WTC11 (cell line): Measurements from ENCODE around the gene CTH.

ENCODE experiments used
- CREM ChIP-seq: sonication (generic); formaldehyde crosslinking; IDR thresholded peaks from 2 replicates; pipeline ENCODE4 v1.8.1; 2022; ENCODE audit warnings: mild to moderate bottlenecking, missing genetic modification reagents, moderate library complexity
- JUN ChIP-seq: sonication (generic); formaldehyde crosslinking; IDR thresholded peaks from 2 replicates; pipeline ENCODE4 v1.8.0; 2023; ENCODE audit warnings: mild to moderate bottlenecking, missing genetic modification reagents
- NFYB ChIP-seq: sonication (generic); formaldehyde crosslinking; conservative IDR thresholded peaks from 2 replicates; pipeline ENCODE4 v1.8.0; 2022; ENCODE audit warnings: low read depth, missing genetic modification reagents
- NR1H2 ChIP-seq: sonication (generic); formaldehyde crosslinking; IDR thresholded peaks from 2 replicates; pipeline ENCODE4 v1.9.0; 2021; ENCODE audit warnings: mild to moderate bottlenecking, moderate library complexity, missing genetic modification reagents
- TEAD4 ChIP-seq: sonication (generic); formaldehyde crosslinking; IDR thresholded peaks from 2 replicates; pipeline ENCODE4 v1.8.0; 2022; ENCODE audit warnings: mild to moderate bottlenecking, missing genetic modification reagents
- ZBTB21 ChIP-seq: sonication (generic); formaldehyde crosslinking; IDR thresholded peaks from 2 replicates; pipeline ENCODE4 v1.8.1; 2023; ENCODE audit warnings: mild to moderate bottlenecking, missing genetic modification reagents, borderline replicate concordance
- TF ChIP-seq, protein P1 (sequence below): fragments of 200-600 bp; IDR thresholded peaks from 2 replicates; pipeline ENCODE4 v1.8.0; 2022; ENCODE audit warnings: antibody characterized with exemption
- TF ChIP-seq, protein P2 (sequence below): sonication (generic); formaldehyde crosslinking; IDR thresholded peaks from 2 replicates; pipeline ENCODE4 v1.8.0; 2023; ENCODE audit warnings: mild to moderate bottlenecking, missing genetic modification reagents
- TF ChIP-seq, protein P3 (sequence below): sonication (generic); formaldehyde crosslinking; IDR thresholded peaks from 2 replicates; pipeline ENCODE4 v1.8.1; 2022; ENCODE audit warnings: missing genetic modification reagents, borderline replicate concordance
- TF ChIP-seq, protein P4 (sequence below): fragments of 250-450 bp; sonication (Bioruptor Pico); IDR thresholded peaks from 2 replicates; pipeline ENCODE4 v2.1.2; 2022; ENCODE audit warnings: mild to moderate bottlenecking, moderate library complexity

DNA sequence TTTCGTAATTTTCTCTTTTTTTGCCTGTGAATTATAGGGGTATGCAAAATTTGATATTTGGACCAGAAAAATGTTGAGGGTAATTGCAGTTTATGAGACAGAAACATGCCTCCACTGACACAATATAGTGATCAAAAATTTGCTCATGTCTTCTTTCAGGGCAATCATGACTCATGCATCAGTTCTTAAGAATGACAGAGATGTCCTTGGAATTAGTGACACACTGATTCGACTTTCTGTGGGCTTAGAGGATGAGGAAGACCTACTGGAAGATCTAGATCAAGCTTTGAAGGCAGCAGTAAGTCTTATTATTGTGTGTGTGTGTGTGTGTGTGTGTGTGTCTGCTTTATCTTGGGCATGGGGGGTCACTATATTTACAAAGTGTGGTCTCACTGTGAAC is 27.5 kb downstream of the CTH start:
- TF ChIP-seq CREM (CRISPR knock-in tag) (no peak), NFYB (CRISPR knock-in tag) (no peak), NR1H2 (CRISPR knock-in tag) (no peak), TEAD4 (no peak), JUN (CRISPR knock-in tag) (no peak), ZBTB21 (no peak)
- TF ChIP-seq, protein P1, sequence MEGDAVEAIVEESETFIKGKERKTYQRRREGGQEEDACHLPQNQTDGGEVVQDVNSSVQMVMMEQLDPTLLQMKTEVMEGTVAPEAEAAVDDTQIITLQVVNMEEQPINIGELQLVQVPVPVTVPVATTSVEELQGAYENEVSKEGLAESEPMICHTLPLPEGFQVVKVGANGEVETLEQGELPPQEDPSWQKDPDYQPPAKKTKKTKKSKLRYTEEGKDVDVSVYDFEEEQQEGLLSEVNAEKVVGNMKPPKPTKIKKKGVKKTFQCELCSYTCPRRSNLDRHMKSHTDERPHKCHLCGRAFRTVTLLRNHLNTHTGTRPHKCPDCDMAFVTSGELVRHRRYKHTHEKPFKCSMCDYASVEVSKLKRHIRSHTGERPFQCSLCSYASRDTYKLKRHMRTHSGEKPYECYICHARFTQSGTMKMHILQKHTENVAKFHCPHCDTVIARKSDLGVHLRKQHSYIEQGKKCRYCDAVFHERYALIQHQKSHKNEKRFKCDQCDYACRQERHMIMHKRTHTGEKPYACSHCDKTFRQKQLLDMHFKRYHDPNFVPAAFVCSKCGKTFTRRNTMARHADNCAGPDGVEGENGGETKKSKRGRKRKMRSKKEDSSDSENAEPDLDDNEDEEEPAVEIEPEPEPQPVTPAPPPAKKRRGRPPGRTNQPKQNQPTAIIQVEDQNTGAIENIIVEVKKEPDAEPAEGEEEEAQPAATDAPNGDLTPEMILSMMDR = no peak
- TF ChIP-seq, protein P2, sequence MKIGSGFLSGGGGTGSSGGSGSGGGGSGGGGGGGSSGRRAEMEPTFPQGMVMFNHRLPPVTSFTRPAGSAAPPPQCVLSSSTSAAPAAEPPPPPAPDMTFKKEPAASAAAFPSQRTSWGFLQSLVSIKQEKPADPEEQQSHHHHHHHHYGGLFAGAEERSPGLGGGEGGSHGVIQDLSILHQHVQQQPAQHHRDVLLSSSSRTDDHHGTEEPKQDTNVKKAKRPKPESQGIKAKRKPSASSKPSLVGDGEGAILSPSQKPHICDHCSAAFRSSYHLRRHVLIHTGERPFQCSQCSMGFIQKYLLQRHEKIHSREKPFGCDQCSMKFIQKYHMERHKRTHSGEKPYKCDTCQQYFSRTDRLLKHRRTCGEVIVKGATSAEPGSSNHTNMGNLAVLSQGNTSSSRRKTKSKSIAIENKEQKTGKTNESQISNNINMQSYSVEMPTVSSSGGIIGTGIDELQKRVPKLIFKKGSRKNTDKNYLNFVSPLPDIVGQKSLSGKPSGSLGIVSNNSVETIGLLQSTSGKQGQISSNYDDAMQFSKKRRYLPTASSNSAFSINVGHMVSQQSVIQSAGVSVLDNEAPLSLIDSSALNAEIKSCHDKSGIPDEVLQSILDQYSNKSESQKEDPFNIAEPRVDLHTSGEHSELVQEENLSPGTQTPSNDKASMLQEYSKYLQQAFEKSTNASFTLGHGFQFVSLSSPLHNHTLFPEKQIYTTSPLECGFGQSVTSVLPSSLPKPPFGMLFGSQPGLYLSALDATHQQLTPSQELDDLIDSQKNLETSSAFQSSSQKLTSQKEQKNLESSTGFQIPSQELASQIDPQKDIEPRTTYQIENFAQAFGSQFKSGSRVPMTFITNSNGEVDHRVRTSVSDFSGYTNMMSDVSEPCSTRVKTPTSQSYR = no peak
- TF ChIP-seq, protein P3, sequence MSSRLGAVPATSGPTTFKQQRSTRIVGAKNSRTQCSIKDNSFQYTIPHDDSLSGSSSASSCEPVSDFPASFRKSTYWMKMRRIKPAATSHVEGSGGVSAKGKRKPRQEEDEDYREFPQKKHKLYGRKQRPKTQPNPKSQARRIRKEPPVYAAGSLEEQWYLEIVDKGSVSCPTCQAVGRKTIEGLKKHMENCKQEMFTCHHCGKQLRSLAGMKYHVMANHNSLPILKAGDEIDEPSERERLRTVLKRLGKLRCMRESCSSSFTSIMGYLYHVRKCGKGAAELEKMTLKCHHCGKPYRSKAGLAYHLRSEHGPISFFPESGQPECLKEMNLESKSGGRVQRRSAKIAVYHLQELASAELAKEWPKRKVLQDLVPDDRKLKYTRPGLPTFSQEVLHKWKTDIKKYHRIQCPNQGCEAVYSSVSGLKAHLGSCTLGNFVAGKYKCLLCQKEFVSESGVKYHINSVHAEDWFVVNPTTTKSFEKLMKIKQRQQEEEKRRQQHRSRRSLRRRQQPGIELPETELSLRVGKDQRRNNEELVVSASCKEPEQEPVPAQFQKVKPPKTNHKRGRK = no peak
- TF ChIP-seq, protein P4, sequence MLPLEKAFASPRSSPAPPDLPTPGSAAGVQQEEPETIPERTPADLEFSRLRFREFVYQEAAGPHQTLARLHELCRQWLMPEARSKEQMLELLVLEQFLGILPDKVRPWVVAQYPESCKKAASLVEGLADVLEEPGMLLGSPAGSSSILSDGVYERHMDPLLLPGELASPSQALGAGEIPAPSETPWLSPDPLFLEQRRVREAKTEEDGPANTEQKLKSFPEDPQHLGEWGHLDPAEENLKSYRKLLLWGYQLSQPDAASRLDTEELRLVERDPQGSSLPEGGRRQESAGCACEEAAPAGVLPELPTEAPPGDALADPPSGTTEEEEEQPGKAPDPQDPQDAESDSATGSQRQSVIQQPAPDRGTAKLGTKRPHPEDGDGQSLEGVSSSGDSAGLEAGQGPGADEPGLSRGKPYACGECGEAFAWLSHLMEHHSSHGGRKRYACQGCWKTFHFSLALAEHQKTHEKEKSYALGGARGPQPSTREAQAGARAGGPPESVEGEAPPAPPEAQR (CRISPR knock-in tag) = no peak
